Bronchial epithelial cell (primary cell): ENCODE results near the gene PEMT. TPM values are rescaled to one million over a fixed set of nuclear protein-coding genes. Genes with fewer than 3 reads are reported as not detected.
A peak's percentile ranks its signal among the peaks of the same experiment; 100 is the strongest.
"Not testable (repeated sequence)": the region's sequence is repeated elsewhere in the genome, so short reads cannot be mapped to it uniquely, and the experiment has no call there.

Experiments used
- DNase-seq: peaks from one replicate; pipeline ENCODE4 v3.0.0-alpha.2; 2010; ENCODE audit warnings: low read depth
- FAIRE-seq: peaks from 2 replicates; lab custom pipeline; 2011; peaks lifted over from hg19 to GRCh38; lab: Jason Lieb, UNC
- H3K27me3 ChIP-seq: 2 replicates; pipeline ENCODE4 v1.5.1; 2011; ENCODE audit warnings: low read length; ENCODE audit not compliant: control insufficient read depth, insufficient read depth
- H3K36me3 ChIP-seq: 2 replicates; pipeline ENCODE4 v1.5.1; 2011; ENCODE audit warnings: low read length; ENCODE audit not compliant: control insufficient read depth, insufficient read depth
- H3K4me3 ChIP-seq: 2 replicates; pipeline ENCODE4 v1.5.1; 2011; ENCODE audit warnings: mild to moderate bottlenecking, low read depth, low read length, control low read depth
- CTCF ChIP-seq: IDR thresholded peaks from 2 replicates; pipeline ENCODE4 v1.5.1; 2011; ENCODE audit warnings: mild to moderate bottlenecking, moderate library complexity, low read length, control low read depth, inconsistent platforms; ENCODE audit not compliant: insufficient read depth, severe bottlenecking
- total RNA-seq: library from RNA; depleted of rRNA; stranded (reverse); fragments of >200 nt; gene quantifications from 2 replicates; pipeline ENCODE4 v1.2.1, GENCODE V29; 2014

PEMT gene, protein sequence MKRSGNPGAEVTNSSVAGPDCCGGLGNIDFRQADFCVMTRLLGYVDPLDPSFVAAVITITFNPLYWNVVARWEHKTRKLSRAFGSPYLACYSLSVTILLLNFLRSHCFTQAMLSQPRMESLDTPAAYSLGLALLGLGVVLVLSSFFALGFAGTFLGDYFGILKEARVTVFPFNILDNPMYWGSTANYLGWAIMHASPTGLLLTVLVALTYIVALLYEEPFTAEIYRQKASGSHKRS
- total RNA-seq, result 23.4 and 35.1 TPM in 2 replicates

DNA sequence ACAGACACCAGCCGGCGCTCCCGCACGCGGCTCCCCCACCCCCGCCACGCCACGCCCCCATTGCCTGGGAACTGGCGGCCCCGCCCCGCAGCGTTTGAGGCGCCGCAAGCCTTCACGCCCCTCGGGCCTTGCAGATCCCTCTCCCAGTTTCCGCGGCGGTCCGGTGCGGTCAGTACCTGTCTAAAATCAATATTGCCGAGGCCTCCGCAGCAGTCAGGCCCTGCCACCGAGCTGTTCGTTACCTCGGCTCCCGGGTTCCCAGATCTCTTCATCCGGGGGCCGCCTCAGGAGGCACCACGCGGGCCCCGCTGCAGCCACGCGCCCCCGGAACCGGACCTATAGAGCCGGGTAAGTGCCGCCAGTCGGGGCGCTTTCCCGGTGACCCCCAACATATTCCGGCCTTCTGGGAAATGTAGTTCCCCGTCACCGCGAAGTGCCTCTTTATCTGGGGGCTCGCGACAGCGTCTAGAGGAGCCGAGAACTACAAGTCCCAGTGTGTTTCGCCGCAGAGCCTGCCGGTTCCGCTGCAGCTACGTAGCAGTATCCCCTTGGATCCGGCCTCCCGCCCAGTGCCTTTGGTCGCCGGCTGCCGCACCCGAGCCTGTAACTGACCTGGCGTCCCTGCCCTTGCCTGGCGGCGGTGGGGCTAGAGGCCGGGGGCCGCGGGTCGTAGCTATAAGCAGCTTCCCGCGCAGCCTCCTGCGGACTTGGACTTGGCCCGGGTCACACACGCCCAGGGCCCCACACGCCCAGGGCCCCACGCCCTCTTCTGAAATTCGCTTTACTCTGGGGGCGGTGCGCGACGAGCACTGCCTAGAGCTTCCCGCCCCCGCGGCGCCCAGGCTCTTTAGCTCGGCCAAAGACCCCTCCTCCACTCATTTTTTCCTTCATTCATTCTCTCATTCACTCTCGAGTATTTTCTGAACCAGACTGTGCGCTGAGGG lies at the start of gene PEMT:
Gene PEMT, minus strand, starts transcription at position 354 of the 944 bp plus-strand sequence. Its CDS starts 82 bp downstream, at position 272.
- no peak for TF ChIP-seq CTCF
- FAIRE-seq (no peak), DNase-seq (peak; percentile 95)
- Histone ChIP-seq H3K4me3 (peak within 1 kb of the TSS; percentile 65), H3K36me3 (peaks cover 1% of the 10 kb centered on the region), H3K27me3 (no peaks in the 10 kb centered on the region)

GRCh38 chr17:17639661-17640270 lies 48.3 kb upstream of the PEMT start:
- H3K36me3 ChIP-seq, FAIRE-seq, DNase-seq, H3K4me3 ChIP-seq, H3K27me3 ChIP-seq: not testable (repeated sequence)

DNA sequence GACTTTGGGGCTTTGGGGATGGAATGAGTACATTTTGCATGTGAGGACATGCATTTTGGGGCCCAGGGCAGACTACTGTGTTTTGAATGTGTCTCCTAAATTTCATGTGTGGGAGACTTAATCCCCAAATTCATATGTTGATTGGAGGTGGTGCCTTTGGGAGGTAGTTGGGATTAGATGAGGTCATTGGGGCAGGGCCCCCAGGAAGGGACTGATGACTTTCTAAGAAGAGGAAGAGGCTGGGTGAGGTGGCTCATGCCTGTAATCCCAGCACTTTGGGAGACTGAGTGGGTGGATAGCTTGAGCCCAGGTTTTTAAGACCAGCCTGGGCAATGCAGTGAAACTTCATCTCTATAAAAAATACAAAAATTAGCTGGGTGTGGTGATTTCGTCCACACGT lies 47.0 kb upstream of the PEMT start:
- H3K27me3 ChIP-seq, result no peaks in the 10 kb centered on the region
- FAIRE-seq, result no peak
- no peak for TF ChIP-seq CTCF
- peak; percentile 43 for DNase-seq
- H3K4me3 ChIP-seq, result no peak overlapping the region
- H3K36me3 ChIP-seq, result no peaks in the 10 kb centered on the region

DNA sequence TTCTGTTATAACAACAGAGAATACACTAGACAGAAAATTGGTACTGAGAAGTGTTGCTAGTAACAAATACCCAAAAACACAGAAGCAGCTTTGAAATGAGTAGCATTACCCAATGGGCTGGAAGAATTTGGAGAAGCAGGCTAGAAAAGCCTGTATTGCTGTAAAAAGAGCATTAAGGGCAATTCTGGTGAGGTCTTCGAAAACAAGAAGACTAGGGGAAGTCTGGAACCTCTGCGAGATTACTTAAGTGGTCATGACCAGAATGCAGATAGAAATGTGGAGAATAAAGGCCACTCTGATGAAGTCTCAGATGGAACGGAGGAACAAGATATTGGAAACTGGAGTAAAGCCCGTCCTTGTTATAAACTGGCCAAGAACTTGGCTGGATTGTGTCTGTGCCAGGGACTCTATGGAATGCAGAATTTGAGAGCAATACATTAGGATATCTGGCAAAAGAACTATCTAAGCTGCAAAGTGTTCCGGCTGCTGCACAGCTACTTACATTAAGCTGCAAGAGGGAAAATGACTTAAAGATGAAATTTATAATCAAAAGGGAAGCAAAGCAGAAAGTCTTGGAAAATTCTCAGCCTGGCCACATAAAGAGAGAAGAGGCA lies 44.9 kb upstream of the PEMT start:
- DNase-seq, result no peak
- TF ChIP-seq CTCF, result no peak
- no peaks in the 10 kb centered on the region for H3K27me3 ChIP-seq
- no peaks in the 10 kb centered on the region for H3K36me3 ChIP-seq
- H3K4me3 ChIP-seq, result no peak overlapping the region
- FAIRE-seq, result no peak

- not testable (repeated sequence) for H3K27me3 ChIP-seq, H3K4me3 ChIP-seq, FAIRE-seq, H3K36me3 ChIP-seq, DNase-seq
These were observed 44.2 kb upstream of the PEMT start for GRCh38 chr17:17635537-17636271.

GRCh38 chr17:17635126-17635525 lies 43.6 kb upstream of the PEMT start:
- TF ChIP-seq CTCF, result no peak
- no peak for DNase-seq
- FAIRE-seq, result no peak
- Histone ChIP-seq H3K36me3 (no peaks in the 10 kb centered on the region), H3K27me3 (no peaks in the 10 kb centered on the region), H3K4me3 (no peak overlapping the region)
